NK-92 (cell line): ENCODE data around the gene MACROD2.

ENCODE experiments used
- DNase-seq: peaks from one replicate; lab custom pipeline; 2025; ENCODE audit not compliant: unreplicated experiment; lab: John Stamatoyannopoulos, UW

Gene MACROD2

DNA sequence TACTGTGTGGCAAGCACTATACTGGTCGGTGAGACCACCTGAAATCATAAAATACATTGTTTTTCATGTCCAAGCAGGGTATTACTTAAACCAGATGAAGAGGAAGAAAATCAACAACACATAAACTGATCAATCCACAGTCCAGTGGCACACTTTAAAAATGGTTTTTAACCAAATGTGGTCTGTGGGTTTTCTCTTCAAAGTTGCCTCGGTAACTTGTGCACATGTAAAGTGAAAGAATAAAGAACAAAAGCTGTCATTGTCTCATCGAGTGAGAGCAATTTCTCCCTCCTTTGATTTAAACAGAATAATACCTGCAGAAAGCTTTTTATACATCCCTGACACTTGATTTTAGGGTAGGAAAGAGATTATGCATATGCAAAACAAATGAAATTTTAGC, 338.4 kb downstream of the MACROD2 start:
- DNase-seq = no peak

DNA sequence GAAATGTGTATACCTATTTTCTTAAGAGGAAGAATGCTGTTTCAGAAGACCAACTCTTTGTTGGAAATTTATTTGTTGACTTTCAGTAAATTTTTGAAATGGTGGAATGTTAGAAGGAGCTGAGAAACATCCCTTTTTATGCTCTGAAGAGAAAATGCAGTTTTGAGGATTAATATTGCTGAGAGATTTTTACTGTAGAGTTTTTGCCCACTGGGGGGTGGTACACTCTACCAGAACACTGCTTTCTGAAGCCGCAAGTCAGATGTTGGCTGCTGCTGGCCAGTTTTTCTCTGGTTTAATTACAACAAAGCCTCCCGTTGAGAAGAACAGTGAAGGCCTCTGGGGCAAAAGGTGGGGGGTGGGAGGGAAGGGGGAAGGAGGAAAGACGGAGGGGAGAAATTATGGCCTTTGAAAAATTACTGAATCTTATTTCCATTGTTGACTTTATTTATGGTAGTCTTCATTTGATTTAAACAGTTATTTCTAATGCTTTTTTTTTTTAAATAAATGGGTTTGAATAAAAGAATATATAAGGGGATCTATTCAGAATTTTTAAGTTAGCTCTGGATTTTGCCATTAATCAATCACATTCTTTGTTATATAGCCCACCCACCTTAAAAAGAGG, 339.1 kb downstream of the MACROD2 start:
- no peak for DNase-seq

DNA sequence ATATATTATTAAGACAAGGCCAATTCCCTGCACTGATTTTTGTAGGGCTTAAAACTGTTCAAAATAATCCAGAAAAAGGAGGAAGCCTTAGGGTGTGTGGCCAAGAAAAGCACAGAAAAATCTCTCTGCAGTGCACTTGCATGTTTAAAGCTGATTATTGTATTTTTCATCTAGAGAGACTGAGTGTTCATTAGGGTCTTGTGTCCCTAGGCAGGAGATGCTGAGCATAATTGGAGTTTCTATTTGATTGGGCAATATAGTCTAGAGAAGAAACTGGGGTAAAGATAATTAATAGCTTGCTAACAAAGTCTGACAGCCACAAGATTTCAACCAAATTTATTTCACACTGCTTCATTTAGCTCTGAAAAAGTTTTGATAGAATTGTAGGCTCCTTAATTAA, 339.7 kb downstream of the MACROD2 start:
- DNase-seq = no peak

GRCh38 chr20:14336686-14337085, 341.4 kb downstream of the MACROD2 start:
- DNase-seq = no peak

GRCh38 chr20:14337400-14338171, 342.3 kb downstream of the MACROD2 start, which contains the start of gene FLRT3:
Gene FLRT3, minus strand, starts transcription at chr20:14337612. Its CDS starts 10,106 bp downstream, at chr20:14327506.
- DNase-seq = no peak

DNA sequence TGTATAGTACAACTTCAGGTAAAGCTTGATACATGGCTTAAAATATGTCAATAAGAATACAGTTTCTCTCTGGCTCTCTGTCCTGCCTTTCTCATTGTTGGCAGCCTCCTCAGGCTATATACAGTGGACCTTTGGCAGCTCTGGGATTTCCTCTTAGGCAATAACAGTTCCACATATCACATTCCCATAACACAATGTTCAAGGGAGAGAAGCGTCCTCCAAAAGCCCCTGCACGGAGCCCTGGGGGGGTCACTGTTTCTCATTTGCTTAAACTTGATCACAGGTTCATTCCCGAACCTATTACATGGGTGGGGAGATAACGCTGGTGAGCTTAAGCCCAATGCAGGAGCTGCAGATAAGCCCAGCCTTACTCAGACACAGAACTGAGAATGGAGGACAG, 346.5 kb downstream of the MACROD2 start:
- no peak for DNase-seq

GRCh38 chr20:14342918-14343317, 347.6 kb downstream of the MACROD2 start:
- DNase-seq = no peak

DNA sequence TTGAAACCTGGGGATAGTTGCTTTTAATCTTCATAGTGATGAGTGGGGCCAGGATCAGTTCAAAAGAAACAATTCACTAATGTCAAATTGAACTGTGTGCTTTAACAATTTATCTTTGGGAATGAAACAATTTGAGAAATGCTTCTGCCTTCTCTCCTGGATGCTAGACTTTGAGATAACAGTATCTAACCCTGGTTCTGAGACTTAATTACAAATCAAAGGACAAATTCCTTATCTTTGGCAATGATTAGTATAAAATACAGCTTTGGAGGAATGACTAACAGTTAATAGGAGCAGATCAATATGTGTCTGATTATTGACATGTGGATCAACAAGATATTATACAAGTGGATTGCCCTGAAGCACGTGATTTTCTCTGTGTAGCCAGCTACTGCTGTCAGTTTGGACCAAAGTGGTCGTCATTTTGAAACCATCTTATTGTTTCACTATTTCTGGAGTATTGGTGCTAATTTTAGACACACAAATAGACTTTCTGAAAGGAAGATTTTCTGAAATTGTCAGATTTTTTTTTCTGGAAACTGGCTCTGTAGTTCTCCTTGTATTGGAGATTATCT, 348.3 kb downstream of the MACROD2 start:
- no peak for DNase-seq

DNA sequence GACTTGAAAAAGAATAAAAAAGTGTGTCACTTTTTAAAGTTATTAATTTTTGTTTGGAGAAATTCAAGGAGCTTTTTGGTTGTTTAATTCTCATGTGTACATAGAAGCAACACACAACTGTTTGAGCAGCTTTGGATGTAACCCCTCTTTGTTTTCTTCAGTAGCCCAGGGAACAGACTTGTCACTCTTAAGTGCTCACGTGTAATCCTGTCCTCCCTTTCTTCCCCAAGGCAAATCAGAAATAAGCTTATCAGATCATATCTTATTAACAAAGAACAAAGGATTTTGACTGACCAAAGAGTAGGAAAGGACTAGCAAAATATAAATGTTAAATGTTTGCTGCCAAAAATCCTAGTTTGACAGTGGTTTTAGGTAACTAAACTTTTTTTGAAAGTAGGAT, 349.4 kb downstream of the MACROD2 start:
- no peak for DNase-seq

GRCh38 chr20:14355791-14356190, 360.5 kb downstream of the MACROD2 start:
- DNase-seq = no peak

- no peak for DNase-seq
Observed at GRCh38 chr20:14360416-14360815, 365.1 kb downstream of the MACROD2 start.

- no peak for DNase-seq
Observed at GRCh38 chr20:14361509-14362345, 366.4 kb downstream of the MACROD2 start.

GRCh38 chr20:14374196-14374595, 378.9 kb downstream of the MACROD2 start:
- no peak for DNase-seq

GRCh38 chr20:14375416-14375985, 380.2 kb downstream of the MACROD2 start:
- DNase-seq = no peak

DNA sequence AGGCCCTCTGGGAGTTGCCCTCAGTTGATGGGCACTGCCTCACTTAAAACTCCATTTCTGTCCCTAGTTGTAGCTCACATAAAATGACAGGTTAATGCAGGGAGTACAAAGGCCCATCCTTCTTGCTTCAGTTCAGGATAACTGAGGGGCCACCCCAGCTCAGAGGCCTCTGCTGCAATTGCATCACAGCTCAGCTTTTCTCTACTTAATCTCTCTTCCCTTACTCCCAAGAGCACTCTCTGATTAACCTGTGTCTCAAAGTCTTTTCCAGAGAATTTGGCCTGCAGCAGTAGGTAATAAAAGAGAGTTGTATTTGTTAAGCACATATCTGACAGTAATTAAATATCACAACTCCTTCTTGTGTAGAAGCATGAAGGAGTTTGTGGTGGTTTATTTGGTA, 383.0 kb downstream of the MACROD2 start:
- no peak for DNase-seq

DNA sequence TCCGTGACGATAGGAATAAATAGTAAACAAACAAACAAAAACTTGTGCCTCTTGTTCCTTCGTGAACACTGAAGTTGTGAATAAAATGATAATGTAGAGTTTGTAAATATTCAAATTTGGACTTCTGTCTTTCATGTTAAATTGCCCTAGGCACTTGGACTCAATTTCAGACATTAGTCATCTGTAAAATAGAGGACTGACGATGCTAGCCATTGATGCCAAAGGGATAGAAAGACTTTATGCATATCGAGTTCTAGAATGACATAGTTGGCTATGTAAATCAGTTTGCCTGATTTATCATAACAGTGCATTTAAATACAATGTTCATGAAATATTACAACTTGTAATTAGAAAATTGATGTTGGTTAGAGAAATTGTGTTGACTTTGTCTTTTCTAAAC, 388.0 kb downstream of the MACROD2 start:
- no peak for DNase-seq

- no peak for DNase-seq
Observed at GRCh38 chr20:14384416-14385175, 389.3 kb downstream of the MACROD2 start.

- DNase-seq = no peak
Observed at GRCh38 chr20:14385176-14385740, 389.9 kb downstream of the MACROD2 start.

- no peak for DNase-seq
Observed at GRCh38 chr20:14386726-14387125, 391.4 kb downstream of the MACROD2 start.
